ENCODE measurements around the gene MICAL3. TPM values are rescaled to one million over a fixed set of nuclear protein-coding genes. Genes with fewer than 3 reads are reported as not detected.

Gene MICAL3
- total and polyA plus RNA-seq, 3 donors from 2014 or later = 103 to 106 (median 104) TPM

DNA sequence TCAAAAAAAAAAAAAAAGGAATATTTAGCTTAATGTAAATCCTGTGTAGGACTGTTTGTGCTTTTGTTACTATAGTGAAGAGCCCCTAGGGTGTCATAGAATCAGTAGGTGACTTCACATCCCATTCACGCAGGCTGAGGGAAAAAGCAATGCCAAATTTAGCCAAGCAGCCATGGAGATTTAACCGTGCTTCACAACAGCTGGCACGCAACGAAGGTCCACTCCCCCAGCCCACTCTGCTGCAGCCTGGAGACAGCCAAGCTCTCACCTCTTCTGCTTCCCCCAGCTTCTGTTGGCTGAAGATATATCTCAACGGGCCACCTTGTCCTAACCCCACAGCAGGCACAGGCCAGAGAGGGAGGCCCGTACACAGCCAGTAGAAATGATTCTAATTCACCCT, 171.3 kb downstream of the MICAL3 start:
- TF ChIP-seq CTCF (IDR thresholded peaks at IDR 0.05) = no peak
- no peak for TF ChIP-seq POLR2A (IDR thresholded peaks at IDR 0.05)
- Histone ChIP-seq H3K9me3 (no peaks in the 10 kb centered on the region), H3K4me3 (no peak overlapping the region), H3K4me1 (no peaks in the 10 kb centered on the region), H3K27me3 (no peaks in the 10 kb centered on the region), H3K27ac (no peak overlapping the region), H3K36me3 (ENCODE audit: low read depth, missing control alignments) (no peaks in the 10 kb centered on the region)
- no peak for DNase-seq
- WGBS, 2 donors = 57 to 79% methylated on average over 6 of the region's 6 CpGs
- intact Hi-C loops (cut with DNase I; ENCODE audit: low total_unique reads) = no loop called here

GRCh38 chr22:17851759-17852158, 172.6 kb downstream of the MICAL3 start:
- DNase-seq = no peak
- intact Hi-C loops (cut with DNase I; ENCODE audit: low total_unique reads) = no loop called here
- no peaks in the 10 kb centered on the region for H3K36me3 ChIP-seq (ENCODE audit: low read depth, missing control alignments)
- TF ChIP-seq CTCF (IDR thresholded peaks at IDR 0.05) (no peak), POLR2A (IDR thresholded peaks at IDR 0.05) (no peak)
- peaks cover 6% of the 10 kb centered on the region for H3K4me1 ChIP-seq
- WGBS, 2 donors = 91% methylated on average over 14 of the region's 14 CpGs
- H3K4me3 ChIP-seq = no peak overlapping the region
- H3K9me3 ChIP-seq = no peaks in the 10 kb centered on the region
- H3K27me3 ChIP-seq = no peaks in the 10 kb centered on the region
- H3K27ac ChIP-seq = no peak overlapping the region

DNA sequence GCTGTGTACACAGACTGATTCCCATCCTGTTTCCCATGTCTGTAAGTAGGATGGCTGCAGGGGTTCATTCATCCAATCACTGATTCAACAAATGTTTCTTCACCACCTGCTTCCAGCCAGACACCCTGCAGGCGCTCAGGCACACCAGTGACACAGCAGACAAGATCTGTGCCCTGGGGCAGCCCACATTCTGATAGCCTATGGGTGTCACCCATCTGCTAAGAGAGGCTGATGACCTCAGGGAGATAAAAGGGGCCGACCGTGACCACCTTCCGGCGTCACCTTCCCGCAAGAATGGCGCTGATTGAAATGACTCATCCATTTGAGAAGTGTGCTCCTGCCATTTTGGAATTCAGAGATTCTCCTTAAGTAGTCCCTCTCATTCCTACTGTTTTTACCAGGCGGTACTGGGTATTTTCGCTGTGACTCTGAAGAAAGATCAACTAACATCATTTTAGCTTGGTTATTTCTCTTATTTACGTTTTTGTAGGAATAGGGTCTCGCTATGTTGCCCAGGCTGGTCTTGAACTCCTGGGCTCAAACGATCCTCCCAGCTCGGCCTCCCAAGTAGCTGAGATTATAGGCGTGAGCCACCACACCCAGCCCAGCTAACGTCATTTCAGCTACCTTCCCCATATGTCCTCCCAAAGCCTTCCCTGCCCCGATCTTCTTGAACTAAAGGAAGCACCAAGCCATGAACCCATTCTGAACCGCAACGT, 176.8 kb downstream of the MICAL3 start:
- TF ChIP-seq POLR2A (IDR thresholded peaks at IDR 0.05) = no peak
- no peak for TF ChIP-seq CTCF (IDR thresholded peaks at IDR 0.05)
- no peak for DNase-seq
- peaks cover 18% of the 10 kb centered on the region for H3K4me1 ChIP-seq
- intact Hi-C loops (cut with DNase I; ENCODE audit: low total_unique reads) = no loop called here
- no peak overlapping the region for H3K4me3 ChIP-seq
- H3K36me3 ChIP-seq (ENCODE audit: low read depth, missing control alignments) = no peaks in the 10 kb centered on the region
- H3K9me3 ChIP-seq = no peaks in the 10 kb centered on the region
- 90 to 92% methylated on average over 18 of the region's 18 CpGs for WGBS, 2 donors
- no peaks in the 10 kb centered on the region for H3K27me3 ChIP-seq
- no peak overlapping the region for H3K27ac ChIP-seq

DNA sequence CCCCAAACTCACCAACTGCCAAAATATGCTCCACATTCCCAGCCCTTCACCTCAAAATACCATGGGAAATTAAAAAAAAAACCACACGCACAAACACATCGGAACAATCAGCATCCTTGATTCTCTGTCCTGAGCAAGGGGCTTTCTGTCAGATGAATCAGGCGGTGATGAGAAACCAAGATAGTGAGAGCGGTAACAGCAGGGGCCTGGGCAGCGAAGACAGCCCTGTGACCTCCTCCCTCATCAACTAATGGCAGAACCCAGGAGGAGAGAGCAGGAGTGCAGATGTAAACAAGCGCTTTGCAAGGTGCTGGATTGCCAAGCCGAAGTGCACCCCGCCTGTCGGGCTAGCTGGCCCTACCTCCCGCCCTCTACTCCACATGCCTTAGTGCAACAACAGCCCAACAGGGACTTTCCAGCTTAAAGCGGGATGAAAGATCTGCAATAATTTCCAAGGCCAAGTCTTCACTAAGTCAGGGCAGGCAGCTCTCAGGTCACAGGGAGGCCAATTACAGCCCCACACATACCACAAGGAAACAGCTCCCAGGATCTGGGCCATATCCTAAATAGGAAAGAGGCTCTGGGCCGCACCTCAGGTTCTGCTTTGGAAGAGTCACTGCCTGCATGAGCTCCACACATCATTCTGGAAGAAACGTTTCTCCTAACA, 177.9 kb downstream of the MICAL3 start:
- Histone ChIP-seq H3K9me3 (no peaks in the 10 kb centered on the region), H3K36me3 (ENCODE audit: low read depth, missing control alignments) (no peaks in the 10 kb centered on the region), H3K4me3 (no peak overlapping the region), H3K27me3 (no peaks in the 10 kb centered on the region), H3K27ac (no peak overlapping the region), H3K4me1 (peaks cover 18% of the 10 kb centered on the region)
- 40 to 47% methylated on average over 13 of the region's 13 CpGs for WGBS, 2 donors
- intact Hi-C loops (cut with DNase I; ENCODE audit: low total_unique reads) = no loop called here
- TF ChIP-seq POLR2A (IDR thresholded peaks at IDR 0.05) (no peak), CTCF (IDR thresholded peaks at IDR 0.05) (no peak)
- DNase-seq = peak; percentile 57

All from testis (tissue), 3 donors.